Measurements from ENCODE around the gene USP51. TPM values are rescaled to one million over a fixed set of nuclear protein-coding genes. Genes with fewer than 3 reads are reported as not detected.

USP51 gene
- total and polyA plus RNA-seq, 2 donors (not counting 1 experiment from before 2014, with no cell fraction given) = 0.91 to 3.2 TPM

DNA sequence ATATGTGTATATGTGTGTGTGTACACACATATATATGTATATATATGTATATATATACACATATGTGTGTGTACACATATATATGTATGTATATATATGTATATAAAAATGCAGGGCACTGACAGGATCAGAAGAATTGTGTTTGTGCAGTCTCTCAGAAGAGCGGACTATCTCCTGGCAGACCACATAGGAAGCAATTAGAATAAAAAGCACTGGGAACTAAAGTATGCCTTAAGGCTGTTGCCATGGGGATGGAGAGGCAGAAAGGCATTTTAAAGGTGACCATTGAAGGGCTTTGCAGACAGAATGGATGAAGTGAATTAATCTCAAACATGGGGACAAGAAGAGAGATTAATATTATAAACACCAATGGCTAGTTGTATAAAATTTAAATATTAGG lies 33.7 kb upstream of the USP51 start:
- H3K4me3 ChIP-seq (ENCODE audit: control extremely low read depth in 1 of 5, extremely low read depth in 1 of 5, insufficient read depth in 1 of 5, low read depth in 2 of 5, low read length in 4 of 5) = no peak overlapping the region
- TF ChIP-seq, protein P1, sequence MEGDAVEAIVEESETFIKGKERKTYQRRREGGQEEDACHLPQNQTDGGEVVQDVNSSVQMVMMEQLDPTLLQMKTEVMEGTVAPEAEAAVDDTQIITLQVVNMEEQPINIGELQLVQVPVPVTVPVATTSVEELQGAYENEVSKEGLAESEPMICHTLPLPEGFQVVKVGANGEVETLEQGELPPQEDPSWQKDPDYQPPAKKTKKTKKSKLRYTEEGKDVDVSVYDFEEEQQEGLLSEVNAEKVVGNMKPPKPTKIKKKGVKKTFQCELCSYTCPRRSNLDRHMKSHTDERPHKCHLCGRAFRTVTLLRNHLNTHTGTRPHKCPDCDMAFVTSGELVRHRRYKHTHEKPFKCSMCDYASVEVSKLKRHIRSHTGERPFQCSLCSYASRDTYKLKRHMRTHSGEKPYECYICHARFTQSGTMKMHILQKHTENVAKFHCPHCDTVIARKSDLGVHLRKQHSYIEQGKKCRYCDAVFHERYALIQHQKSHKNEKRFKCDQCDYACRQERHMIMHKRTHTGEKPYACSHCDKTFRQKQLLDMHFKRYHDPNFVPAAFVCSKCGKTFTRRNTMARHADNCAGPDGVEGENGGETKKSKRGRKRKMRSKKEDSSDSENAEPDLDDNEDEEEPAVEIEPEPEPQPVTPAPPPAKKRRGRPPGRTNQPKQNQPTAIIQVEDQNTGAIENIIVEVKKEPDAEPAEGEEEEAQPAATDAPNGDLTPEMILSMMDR (IDR thresholded peaks at IDR 0.05) = no peak
- no peak for TF ChIP-seq EZH2 (IDR thresholded peaks at IDR 0.05; ENCODE audit: borderline replicate concordance, insufficient read depth, low read depth, low read length, poor library complexity, severe bottlenecking)
- H2AFZ ChIP-seq (ENCODE audit: insufficient read depth, low read depth, low read length, poor library complexity, severe bottlenecking) = no peak overlapping the region
- H3K4me1 ChIP-seq (ENCODE audit: control insufficient read depth in 2 of 2, insufficient read depth in 2 of 2, low read length in 2 of 2) = no peaks in the 10 kb centered on the region
- no peaks in the 10 kb centered on the region for H4K20me1 ChIP-seq (ENCODE audit: control insufficient read depth, insufficient read depth, low read length, poor library complexity, severe bottlenecking)
- no peak overlapping the region for H3K27ac ChIP-seq (ENCODE audit: low read length in 2 of 2)
- no peak overlapping the region for H3K9ac ChIP-seq (ENCODE audit: low read length)
- no peak overlapping the region for H3K27ac Mint-ChIP-seq
- H3K9me3 Mint-ChIP-seq (ENCODE audit: insufficient read depth) = no peaks in the 10 kb centered on the region
- no peaks in the 10 kb centered on the region for H3K79me2 ChIP-seq (ENCODE audit: control insufficient read depth, insufficient read depth, low read length)
- ATAC-seq (ENCODE audit: low read depth) (no peak), DNase-seq (no peak)
- H3K4me2 ChIP-seq (replicated peaks; ENCODE audit: low read depth, low read length, poor library complexity, severe bottlenecking) = no peak overlapping the region
- POLR2A ChIA-PET = no interaction called here
- H3K27me3 ChIP-seq (replicated peaks in 1 of 4; ENCODE audit: control extremely low read depth in 1 of 4, control insufficient read depth in 3 of 4, insufficient read depth in 4 of 4, low read length in 3 of 4) = no peaks in the 10 kb centered on the region
- no peaks in the 10 kb centered on the region for H3K36me3 ChIP-seq (replicated peaks in 1 of 2; ENCODE audit: control extremely low read depth in 1 of 2, control insufficient read depth in 1 of 2, extremely low read depth in 1 of 2, insufficient read depth in 2 of 2, low read length in 1 of 2)
- no peaks in the 10 kb centered on the region for H3K9me3 ChIP-seq (ENCODE audit: control extremely low read depth in 1 of 3, control insufficient read depth in 2 of 3, insufficient read depth in 1 of 3, low read length in 2 of 3)
- WGBS (ENCODE audit: insufficient coverage) = no CpG with 5 or more reads among the region's 1 CpG
- CTCF ChIA-PET = no interaction called here
- no peak overlapping the region for H3K4me3 Mint-ChIP-seq
- H3K27me3 Mint-ChIP-seq = peaks cover 10% of the 10 kb centered on the region
- H3K4me1 Mint-ChIP-seq = no peaks in the 10 kb centered on the region
- intact Hi-C loops (cut with micrococcal nuclease) = no loop called here

DNA sequence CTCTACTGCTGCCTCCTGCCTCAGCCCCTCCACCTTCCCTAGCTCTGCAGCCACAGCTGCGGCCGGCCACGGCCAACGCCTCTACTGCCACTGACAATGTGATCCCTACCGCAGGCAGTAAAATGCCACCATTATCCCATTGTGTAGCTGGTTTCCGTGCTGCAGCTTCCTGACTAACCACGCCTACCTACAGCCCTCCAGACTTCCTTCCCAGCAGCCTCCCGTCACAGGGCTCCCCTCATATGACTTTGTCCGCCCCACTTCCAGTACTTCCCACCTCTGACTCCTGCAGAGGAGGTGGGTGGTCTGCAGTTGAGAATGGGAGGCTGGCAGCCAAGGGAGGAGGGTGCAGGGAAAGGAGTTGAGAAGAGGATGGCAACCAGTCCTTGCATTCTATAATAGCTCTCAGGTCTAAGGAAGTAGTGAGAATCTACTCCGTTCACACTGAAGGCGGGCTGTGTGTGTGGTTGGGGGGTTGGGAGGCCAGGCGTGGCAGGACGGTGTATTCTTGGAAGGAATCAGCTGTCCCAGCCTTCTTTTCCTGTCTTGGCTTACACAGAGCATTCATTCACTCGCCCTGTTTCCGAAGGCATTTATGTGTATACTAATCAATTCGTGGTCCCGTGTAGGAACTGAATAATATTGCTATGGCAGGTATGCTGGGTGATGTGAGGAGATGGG lies 33.1 kb upstream of the USP51 start:
- no peaks in the 10 kb centered on the region for H3K4me1 ChIP-seq (ENCODE audit: control insufficient read depth in 2 of 2, insufficient read depth in 2 of 2, low read length in 2 of 2)
- Mint-ChIP-seq H3K27me3 (peaks cover 10% of the 10 kb centered on the region), H3K9me3 (ENCODE audit: insufficient read depth) (no peaks in the 10 kb centered on the region), H3K27ac (no peak overlapping the region), H3K4me1 (no peaks in the 10 kb centered on the region), H3K4me3 (no peak overlapping the region)
- no peaks in the 10 kb centered on the region for H3K27me3 ChIP-seq (replicated peaks in 1 of 4; ENCODE audit: control extremely low read depth in 1 of 4, control insufficient read depth in 3 of 4, insufficient read depth in 4 of 4, low read length in 3 of 4)
- intact Hi-C loops (cut with micrococcal nuclease) = no loop called here
- H3K4me3 ChIP-seq (ENCODE audit: control extremely low read depth in 1 of 5, extremely low read depth in 1 of 5, insufficient read depth in 1 of 5, low read depth in 2 of 5, low read length in 4 of 5) = no peak overlapping the region
- CTCF ChIA-PET = no interaction called here
- H2AFZ ChIP-seq (ENCODE audit: insufficient read depth, low read depth, low read length, poor library complexity, severe bottlenecking) = no peak overlapping the region
- no peak overlapping the region for H3K27ac ChIP-seq (ENCODE audit: low read length in 2 of 2)
- no peak for ATAC-seq (ENCODE audit: low read depth)
- no peaks in the 10 kb centered on the region for H3K36me3 ChIP-seq (replicated peaks in 1 of 2; ENCODE audit: control extremely low read depth in 1 of 2, control insufficient read depth in 1 of 2, extremely low read depth in 1 of 2, insufficient read depth in 2 of 2, low read length in 1 of 2)
- H4K20me1 ChIP-seq (ENCODE audit: control insufficient read depth, insufficient read depth, low read length, poor library complexity, severe bottlenecking) = no peaks in the 10 kb centered on the region
- H3K79me2 ChIP-seq (ENCODE audit: control insufficient read depth, insufficient read depth, low read length) = no peaks in the 10 kb centered on the region
- DNase-seq = no peak
- 85% methylated on average over 6 of the region's 17 CpGs for WGBS (ENCODE audit: insufficient coverage)
- no peaks in the 10 kb centered on the region for H3K9me3 ChIP-seq (ENCODE audit: control extremely low read depth in 1 of 3, control insufficient read depth in 2 of 3, insufficient read depth in 1 of 3, low read length in 2 of 3)
- no peak overlapping the region for H3K4me2 ChIP-seq (replicated peaks; ENCODE audit: low read depth, low read length, poor library complexity, severe bottlenecking)
- no peak overlapping the region for H3K9ac ChIP-seq (ENCODE audit: low read length)
- POLR2A ChIA-PET = no interaction called here
- no peak for TF ChIP-seq EZH2 (IDR thresholded peaks at IDR 0.05; ENCODE audit: borderline replicate concordance, insufficient read depth, low read depth, low read length, poor library complexity, severe bottlenecking)
- TF ChIP-seq, protein P1 (IDR thresholded peaks at IDR 0.05) = no peak

Measured in B cell (primary cell).